ENCODE measurements around the gene OR5AU1. TPM values are rescaled to one million over a fixed set of nuclear protein-coding genes. Genes with fewer than 3 reads are reported as not detected.

Gene OR5AU1
- total RNA-seq, 1 donor from 2014 or later = not detected

DNA sequence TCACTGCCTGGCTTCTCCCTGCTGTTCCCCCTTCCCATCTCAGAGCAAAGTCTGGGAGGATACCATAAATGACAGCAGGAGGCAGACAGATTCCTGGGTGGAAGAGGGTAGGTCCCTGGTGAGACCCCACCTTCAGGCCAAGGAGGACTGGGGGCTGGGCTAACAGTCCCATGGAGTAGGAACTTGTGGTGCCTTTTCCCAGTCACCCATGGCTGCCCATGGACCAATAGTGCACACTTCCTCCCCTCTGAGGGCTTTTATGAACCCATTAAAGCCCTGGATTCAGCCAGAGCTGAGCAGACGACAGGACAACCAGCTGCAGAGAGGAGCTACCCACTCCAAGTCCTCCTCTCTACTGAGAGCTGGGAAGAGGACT is 36.6 kb upstream of the OR5AU1 start:
- Mint-ChIP-seq H3K9me3 (ENCODE audit: unreplicated experiment) (no peaks in the 10 kb centered on the region), H3K27me3 (ENCODE audit: low read depth, unreplicated experiment) (no peaks in the 10 kb centered on the region), H3K4me1 (ENCODE audit: low read depth, unreplicated experiment) (peaks cover 4% of the 10 kb centered on the region), H3K36me3 (ENCODE audit: low read depth, unreplicated experiment) (no peaks in the 10 kb centered on the region), H3K4me3 (ENCODE audit: unreplicated experiment) (no peak overlapping the region), H3K27ac (ENCODE audit: unreplicated experiment) (no peak overlapping the region)
- Histone ChIP-seq H3K36me3 (ENCODE audit: insufficient read depth, low read length) (no peaks in the 10 kb centered on the region), H3K4me1 (ENCODE audit: insufficient read depth, low read length) (no peaks in the 10 kb centered on the region), H3K4me3 (ENCODE audit: insufficient read depth, low read depth, low read length) (no peak overlapping the region), H2AFZ (ENCODE audit: low read depth, low read length) (no peak overlapping the region), H4K20me1 (ENCODE audit: insufficient read depth, low read length) (no peaks in the 10 kb centered on the region), H3K79me2 (ENCODE audit: insufficient read depth, low read length) (no peaks in the 10 kb centered on the region), H3K27ac (ENCODE audit: low read depth, low read length) (no peak overlapping the region), H3K27me3 (ENCODE audit: insufficient read depth, low read length) (no peaks in the 10 kb centered on the region), H3K4me2 (ENCODE audit: low read length) (peak overlapping the region; percentile 73), H3K9me3 (ENCODE audit: insufficient read depth, low read depth, low read length) (no peaks in the 10 kb centered on the region), H3K9ac (ENCODE audit: low read length) (no peak overlapping the region)
- TF ChIP-seq EZH2 (IDR thresholded peaks at IDR 0.05; ENCODE audit: insufficient read depth, low read length) = no peak
- TF ChIP-seq, protein P1, sequence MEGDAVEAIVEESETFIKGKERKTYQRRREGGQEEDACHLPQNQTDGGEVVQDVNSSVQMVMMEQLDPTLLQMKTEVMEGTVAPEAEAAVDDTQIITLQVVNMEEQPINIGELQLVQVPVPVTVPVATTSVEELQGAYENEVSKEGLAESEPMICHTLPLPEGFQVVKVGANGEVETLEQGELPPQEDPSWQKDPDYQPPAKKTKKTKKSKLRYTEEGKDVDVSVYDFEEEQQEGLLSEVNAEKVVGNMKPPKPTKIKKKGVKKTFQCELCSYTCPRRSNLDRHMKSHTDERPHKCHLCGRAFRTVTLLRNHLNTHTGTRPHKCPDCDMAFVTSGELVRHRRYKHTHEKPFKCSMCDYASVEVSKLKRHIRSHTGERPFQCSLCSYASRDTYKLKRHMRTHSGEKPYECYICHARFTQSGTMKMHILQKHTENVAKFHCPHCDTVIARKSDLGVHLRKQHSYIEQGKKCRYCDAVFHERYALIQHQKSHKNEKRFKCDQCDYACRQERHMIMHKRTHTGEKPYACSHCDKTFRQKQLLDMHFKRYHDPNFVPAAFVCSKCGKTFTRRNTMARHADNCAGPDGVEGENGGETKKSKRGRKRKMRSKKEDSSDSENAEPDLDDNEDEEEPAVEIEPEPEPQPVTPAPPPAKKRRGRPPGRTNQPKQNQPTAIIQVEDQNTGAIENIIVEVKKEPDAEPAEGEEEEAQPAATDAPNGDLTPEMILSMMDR (IDR thresholded peaks at IDR 0.05; ENCODE audit: insufficient read depth, low read depth, low read length) = no peak
- FAIRE-seq (no peak), DNase-seq (ENCODE audit: low read depth) (no peak)

DNA sequence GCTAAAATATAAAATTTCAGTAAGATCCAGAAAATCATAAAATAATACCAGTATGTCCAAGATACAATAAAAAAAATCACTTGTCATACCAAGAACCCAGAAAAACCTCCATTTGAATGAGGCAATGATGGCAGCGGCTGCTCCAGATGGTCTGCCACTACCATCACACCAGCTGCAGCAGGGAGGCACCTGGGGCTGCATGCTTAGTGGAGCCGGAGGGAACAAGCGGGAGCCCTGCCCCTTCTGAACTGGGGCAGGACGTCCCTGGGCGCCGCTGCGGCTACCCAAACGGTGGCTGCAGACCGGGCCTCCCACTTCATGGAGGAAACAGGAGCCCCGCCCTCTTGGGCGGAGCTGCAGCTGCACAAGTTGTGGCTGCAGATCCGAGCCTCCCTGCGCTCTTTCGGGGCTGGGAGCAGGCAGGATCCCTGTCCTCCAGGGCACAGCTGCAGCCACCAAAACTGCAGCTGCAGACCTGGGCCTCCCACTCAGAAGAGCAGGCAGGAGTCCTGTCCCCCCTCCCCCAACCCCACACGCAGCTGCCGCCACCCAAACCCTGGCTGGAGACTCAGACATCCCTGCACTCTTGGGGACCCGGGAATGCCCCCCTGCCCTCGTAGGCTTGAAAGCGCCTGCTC is 36.1 kb upstream of the OR5AU1 start:
- FAIRE-seq (no peak), DNase-seq (ENCODE audit: low read depth) (no peak)
- Histone ChIP-seq H3K4me3 (ENCODE audit: insufficient read depth, low read depth, low read length) (peak overlapping the region; percentile 27), H3K4me2 (ENCODE audit: low read length) (peak overlapping the region; percentile 73), H3K27me3 (ENCODE audit: insufficient read depth, low read length) (no peaks in the 10 kb centered on the region), H3K79me2 (ENCODE audit: insufficient read depth, low read length) (no peaks in the 10 kb centered on the region), H3K4me1 (ENCODE audit: insufficient read depth, low read length) (no peaks in the 10 kb centered on the region), H3K36me3 (ENCODE audit: insufficient read depth, low read length) (no peaks in the 10 kb centered on the region), H3K9me3 (ENCODE audit: insufficient read depth, low read depth, low read length) (no peaks in the 10 kb centered on the region), H4K20me1 (ENCODE audit: insufficient read depth, low read length) (no peaks in the 10 kb centered on the region), H3K27ac (ENCODE audit: low read depth, low read length) (no peak overlapping the region), H2AFZ (ENCODE audit: low read depth, low read length) (peak overlapping the region; percentile 80), H3K9ac (ENCODE audit: low read length) (no peak overlapping the region)
- Mint-ChIP-seq H3K36me3 (ENCODE audit: low read depth, unreplicated experiment) (no peaks in the 10 kb centered on the region), H3K4me1 (ENCODE audit: low read depth, unreplicated experiment) (peaks cover 4% of the 10 kb centered on the region), H3K9me3 (ENCODE audit: unreplicated experiment) (no peaks in the 10 kb centered on the region), H3K27me3 (ENCODE audit: low read depth, unreplicated experiment) (no peaks in the 10 kb centered on the region), H3K27ac (ENCODE audit: unreplicated experiment) (no peak overlapping the region), H3K4me3 (ENCODE audit: unreplicated experiment) (no peak overlapping the region)
- TF ChIP-seq, protein P1 (IDR thresholded peaks at IDR 0.05; ENCODE audit: insufficient read depth, low read depth, low read length) = no peak
- no peak for TF ChIP-seq EZH2 (IDR thresholded peaks at IDR 0.05; ENCODE audit: insufficient read depth, low read length)

DNA sequence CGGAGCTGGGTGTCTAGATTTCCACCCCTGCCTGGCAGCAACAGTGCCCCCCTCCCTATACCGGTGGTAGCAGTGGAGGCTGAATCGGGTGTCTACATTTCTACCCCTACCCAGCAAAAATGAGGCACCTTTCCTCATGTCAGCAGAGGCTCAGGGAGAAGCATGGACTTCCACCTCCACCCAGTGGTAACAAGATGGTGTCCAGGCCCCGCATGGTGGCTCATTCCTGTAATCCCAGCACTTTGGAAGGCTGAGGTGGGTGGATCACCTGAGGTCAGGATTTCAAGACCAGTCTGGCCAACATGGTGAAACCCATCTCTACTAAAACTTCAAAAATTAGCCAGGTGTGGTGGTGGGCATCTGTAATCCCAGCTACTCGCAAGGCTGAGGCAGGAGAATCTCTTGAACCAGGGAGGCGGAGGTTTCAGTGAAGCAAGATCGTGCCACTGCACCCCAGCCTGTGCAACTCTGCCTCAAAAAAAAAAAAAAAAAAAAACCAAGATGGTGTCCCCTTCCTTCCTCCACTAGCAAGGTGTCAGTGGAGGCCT is 35.5 kb upstream of the OR5AU1 start:
- Mint-ChIP-seq H3K27ac (ENCODE audit: unreplicated experiment) (no peak overlapping the region), H3K9me3 (ENCODE audit: unreplicated experiment) (no peaks in the 10 kb centered on the region), H3K27me3 (ENCODE audit: low read depth, unreplicated experiment) (no peaks in the 10 kb centered on the region), H3K4me1 (ENCODE audit: low read depth, unreplicated experiment) (peaks cover 4% of the 10 kb centered on the region), H3K36me3 (ENCODE audit: low read depth, unreplicated experiment) (no peaks in the 10 kb centered on the region), H3K4me3 (ENCODE audit: unreplicated experiment) (no peak overlapping the region)
- H2AFZ ChIP-seq (ENCODE audit: low read depth, low read length) = no peak overlapping the region
- no peaks in the 10 kb centered on the region for H3K27me3 ChIP-seq (ENCODE audit: insufficient read depth, low read length)
- H3K9me3 ChIP-seq (ENCODE audit: insufficient read depth, low read depth, low read length) = no peaks in the 10 kb centered on the region
- H4K20me1 ChIP-seq (ENCODE audit: insufficient read depth, low read length) = no peaks in the 10 kb centered on the region
- H3K9ac ChIP-seq (ENCODE audit: low read length) = no peak overlapping the region
- FAIRE-seq (no peak), DNase-seq (ENCODE audit: low read depth) (no peak)
- no peak overlapping the region for H3K27ac ChIP-seq (ENCODE audit: low read depth, low read length)
- peak overlapping the region; percentile 73 for H3K4me2 ChIP-seq (ENCODE audit: low read length)
- H3K79me2 ChIP-seq (ENCODE audit: insufficient read depth, low read length) = no peaks in the 10 kb centered on the region
- H3K4me3 ChIP-seq (ENCODE audit: insufficient read depth, low read depth, low read length) = no peak overlapping the region
- H3K36me3 ChIP-seq (ENCODE audit: insufficient read depth, low read length) = no peaks in the 10 kb centered on the region
- H3K4me1 ChIP-seq (ENCODE audit: insufficient read depth, low read length) = no peaks in the 10 kb centered on the region
- TF ChIP-seq, protein P1 (IDR thresholded peaks at IDR 0.05; ENCODE audit: insufficient read depth, low read depth, low read length) = no peak
- TF ChIP-seq EZH2 (IDR thresholded peaks at IDR 0.05; ENCODE audit: insufficient read depth, low read length) = no peak

All from astrocyte (in vitro differentiated cells and primary cell).